Femur (tissue), 1 donor: ENCODE results near the gene COL5A3.
"Not testable (repeated sequence)": the region's sequence is repeated elsewhere in the genome, so short reads cannot be mapped to it uniquely, and the experiment has no call there.

Experiments used
- DNase-seq: peaks from one replicate; pipeline ENCODE4 v3.0.0-alpha.2; 2017

The COL5A3 gene

DNA sequence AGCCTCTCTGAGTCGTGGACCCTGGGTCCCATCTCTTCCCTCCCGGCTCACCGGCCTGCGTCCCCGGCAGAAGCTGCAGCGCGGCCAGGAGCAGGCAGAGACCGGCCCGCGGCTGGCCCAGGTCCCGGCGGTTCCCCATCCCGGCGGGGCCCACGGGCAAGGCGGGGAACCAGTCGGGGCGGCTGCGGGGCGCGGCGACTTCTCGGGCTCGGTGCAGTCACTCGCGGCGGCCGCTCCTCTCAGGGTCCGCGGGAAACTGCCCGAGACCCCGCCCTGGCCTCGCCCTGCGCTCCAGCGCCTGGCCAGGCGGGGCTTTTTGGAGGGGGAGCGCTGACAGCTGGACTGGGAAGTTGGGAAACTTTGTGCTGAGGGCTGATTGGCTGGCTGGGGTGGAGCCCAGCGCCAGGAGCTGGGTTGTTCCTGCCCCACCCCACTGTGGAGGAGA, at the start of gene COL5A3:
TSS of gene COL5A3 (minus strand) at position 258 of the 445 bp plus-strand sequence. CDS start at position 139, 119 bp downstream.
- DNase-seq = peak; percentile 80

DNA sequence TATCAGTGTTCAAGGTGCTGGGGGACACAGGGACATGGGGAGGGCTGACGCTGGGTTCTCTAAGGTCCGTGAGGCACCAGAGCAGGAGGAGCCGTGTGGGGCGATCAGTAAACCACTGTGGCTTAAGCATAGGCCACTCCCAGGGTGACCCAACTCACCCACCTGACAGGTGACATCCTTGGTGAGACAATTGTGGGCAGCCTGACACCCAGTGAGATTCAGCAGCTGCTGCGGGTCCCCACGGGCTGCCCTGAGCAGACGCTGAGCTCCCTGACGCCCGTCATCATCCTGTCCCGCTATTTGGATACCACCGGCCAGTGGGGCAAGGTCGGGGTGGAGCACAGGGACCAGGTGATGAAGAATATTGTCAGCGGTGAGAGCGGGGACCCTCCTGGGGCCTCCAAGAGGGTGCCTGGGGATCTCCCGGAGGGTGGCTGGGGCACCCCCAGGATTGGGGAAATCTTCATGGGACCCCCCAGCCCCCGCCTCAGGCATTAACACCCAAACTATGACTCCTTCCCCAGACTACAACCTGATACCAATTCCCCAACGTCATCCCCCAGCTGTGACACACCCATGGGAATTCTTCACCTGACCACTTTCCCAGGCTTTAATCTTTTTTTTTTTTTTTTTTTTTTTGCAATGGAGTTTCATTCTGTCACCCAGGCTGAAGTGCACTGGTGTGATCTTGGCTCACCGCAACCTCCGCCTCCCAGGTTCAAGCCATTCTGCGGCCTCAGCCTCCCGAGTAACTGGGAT, 42.5 kb upstream of the COL5A3 start:
- no peak for DNase-seq

DNA sequence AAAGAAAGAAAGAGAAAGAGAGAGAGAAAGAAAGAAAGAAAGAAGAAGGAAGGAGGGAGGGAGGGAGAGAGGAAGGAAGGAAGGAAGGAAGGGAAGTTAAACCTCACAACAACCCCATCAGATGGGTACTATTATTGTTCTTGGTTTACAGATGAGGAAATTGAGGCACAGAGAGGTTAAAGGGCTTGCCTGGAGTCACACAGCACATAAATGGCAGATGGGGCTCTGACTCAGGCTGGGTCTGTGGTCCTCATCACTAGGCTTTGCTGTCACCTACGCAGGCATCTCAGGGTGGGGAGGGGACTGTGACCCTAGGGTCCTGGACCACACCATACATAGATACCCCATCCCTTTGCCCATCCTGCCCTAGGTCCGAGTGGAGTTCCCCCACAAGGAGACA, 39.3 kb upstream of the COL5A3 start:
- no peak for DNase-seq

DNA sequence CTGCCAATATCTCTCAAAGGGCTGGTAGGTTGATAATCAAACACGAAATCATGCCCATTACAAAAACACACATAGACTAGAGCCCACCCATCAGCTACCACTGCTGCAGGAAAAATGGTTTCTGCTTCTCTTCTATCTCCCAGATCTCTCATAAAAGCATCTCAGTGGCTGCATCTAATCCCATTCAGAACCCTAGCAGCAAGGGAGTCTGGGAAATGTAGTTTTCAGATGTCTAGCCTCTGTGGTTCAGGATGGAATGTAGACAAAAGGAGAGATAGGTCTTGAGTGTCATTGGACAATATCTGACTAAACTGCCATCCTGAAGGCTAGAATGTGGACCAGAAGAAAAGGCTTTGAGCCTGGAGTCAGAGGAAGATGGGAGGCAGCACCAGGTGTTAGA, 35.1 kb upstream of the COL5A3 start:
- DNase-seq = no peak

DNA sequence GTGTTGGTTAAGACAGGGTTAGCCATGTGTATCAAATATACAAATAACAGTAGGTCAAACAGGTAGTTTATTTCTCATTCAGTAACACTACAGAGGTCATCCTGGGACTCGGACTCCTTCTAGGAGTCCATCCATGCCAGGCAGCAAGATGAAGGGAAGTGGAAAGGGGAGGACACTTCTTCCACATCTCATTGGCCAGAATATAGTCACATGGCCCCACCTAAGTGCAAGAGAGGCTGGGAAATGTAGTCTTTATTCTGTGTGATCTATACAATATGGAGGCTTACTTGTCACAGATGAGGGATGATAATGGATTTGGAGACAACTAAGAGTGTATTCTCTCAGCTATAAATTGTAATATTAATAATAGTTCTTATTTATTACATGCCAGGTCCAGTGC, 34.1 kb upstream of the COL5A3 start:
- DNase-seq = no peak

DNA sequence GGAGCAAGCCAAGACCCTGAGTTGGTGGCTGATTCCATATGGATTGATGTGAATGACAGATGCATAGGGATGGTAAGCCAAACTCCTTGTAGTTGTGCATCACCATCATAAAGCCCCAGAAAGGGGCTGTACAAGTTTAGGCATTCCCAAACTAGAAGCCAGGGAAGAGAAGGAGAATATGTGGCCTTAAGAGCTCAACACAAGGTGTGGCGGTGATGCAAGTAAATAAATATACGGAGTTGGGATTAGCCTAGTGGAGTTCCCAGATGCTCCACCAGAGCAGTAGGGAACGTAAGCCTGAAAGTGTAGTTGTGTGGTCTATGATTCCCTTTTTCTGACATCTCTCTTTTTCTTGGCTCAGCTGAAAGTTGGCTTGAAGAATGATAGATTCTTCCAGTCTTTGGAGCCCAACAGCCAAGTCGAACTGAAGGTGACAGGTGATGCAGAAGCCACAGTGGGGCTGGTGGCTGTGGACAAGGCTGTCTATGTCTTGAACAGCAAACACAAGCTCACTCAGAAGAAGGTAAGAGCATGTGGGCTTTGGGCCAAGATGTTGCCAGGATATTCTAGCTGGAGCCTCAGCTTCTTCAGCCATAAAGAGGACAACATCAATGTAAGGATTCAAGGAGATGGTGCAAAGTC, 33.1 kb upstream of the COL5A3 start:
- DNase-seq = no peak

DNA sequence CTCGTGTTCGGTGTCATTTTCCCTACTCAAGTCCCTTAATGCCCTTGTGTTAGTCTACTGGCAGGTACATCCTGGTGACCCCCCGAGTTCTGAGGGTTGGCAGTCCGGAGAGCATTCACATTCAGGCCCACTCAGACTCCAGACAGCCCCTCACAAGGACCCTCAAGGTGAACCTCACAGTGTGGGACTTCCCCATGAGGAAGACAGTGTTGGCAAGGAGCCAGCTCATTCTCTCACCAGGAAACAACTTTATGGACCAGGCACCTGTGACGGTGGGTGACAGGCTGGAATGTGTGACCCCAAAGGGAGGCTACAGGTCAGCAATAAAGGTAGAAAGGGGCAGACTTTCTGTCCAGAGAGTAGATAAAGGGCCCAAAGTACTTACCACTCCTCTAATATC, 27.5 kb upstream of the COL5A3 start:
- no peak for DNase-seq

DNA sequence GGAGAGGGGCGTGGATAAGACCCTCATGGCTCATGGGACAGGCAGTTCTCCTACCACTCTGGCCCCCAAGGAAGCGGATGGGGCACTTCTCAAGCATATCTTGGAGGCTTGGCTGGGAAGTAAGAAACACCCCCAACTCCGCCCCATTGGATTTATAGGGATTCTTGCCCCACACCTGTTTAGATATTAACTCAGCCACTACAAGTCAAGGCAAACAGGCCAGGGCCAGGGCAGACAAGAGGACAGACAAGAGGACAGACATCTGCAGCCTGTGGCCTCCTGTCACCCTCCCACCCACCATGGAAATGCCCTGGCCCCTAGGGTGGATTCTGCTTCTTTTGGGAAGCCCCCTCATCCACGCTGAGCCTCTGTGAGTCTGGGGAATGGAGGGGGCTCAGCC, 27.1 kb upstream of the COL5A3 start:
- no peak for DNase-seq

DNA sequence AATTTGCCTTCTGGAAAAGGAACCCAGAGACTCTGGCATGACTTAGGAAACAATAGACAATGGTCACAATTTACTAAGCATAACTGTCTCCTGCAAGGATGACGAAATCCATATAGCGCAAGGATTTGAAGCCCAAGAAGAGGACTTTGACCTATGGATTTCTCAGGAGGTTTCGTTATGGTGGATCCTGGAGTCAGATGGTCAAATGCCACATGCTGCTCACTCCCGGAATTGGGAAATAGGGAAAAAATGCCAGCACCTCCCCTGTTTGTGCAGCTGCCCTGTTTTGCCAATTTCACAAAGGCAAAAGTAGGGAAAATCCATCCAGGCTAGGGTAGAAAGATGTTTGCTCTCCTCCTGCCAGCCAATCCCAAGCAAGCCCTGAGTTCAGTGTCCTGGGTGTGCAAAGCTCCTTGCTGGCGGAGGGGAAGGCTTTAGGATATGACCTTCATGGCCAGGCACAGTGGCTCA, 26.3 kb upstream of the COL5A3 start:
- no peak for DNase-seq

DNA sequence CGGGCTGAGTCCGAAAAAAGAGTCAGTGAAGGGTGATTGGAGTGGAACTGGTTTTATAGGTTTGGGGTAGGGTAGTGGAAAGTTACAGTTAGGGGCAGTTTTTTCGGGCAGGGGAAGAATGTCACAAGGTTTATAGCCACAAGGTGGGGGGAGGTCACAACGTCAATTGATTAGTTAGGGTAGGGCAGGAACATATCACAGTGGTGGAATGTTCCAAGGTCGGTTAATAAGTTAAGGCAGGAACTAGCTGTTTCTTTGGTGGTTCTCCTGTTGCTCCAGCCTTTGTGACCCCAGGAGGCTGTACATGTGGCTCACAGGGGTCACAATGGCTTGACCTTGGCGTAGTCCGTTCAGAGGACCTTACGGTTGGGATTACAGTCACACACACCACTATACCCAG, 23.3 kb upstream of the COL5A3 start:
- no peak for DNase-seq

DNA sequence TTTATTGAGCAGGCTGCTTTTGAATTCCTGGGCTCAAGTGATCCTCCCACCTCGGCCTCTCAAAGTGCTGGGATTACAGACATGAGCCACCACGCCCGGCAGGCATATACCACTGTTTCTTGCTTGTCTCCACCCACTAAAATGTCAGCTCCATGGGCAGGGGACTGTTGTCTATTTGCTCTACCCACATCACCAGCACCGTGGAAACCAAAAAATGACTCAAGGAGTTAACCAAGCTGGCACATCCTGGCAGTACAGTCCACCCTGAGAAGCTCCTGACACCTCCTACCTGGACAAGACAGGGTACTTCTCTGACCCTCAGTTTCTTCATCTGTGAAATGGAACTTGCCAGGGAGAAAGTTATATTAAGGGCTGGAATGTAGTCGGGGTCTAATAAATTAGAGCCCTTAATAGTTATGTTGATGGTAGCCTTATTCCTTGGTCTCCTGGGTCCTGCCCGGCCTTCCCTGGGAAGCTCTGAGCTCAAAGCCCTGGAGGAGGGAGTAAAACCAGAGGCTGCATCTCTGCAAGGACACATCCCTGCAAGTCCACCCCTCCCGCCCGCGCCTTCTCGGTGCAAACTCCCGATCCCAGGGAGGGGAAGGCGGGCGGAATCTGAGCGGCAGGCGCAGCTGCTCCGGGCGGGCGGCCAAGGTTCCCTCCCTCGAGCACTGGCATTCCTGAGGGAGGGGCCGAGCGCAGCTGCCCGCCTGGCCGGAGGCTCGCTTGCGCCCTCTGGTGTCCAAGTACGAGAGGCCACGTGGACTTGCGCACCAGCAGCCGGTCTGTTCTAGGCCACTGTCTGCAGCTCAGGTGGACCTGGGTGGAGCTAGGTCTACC, 17.1 kb upstream of the COL5A3 start:
- DNase-seq = peak; percentile 97

DNA sequence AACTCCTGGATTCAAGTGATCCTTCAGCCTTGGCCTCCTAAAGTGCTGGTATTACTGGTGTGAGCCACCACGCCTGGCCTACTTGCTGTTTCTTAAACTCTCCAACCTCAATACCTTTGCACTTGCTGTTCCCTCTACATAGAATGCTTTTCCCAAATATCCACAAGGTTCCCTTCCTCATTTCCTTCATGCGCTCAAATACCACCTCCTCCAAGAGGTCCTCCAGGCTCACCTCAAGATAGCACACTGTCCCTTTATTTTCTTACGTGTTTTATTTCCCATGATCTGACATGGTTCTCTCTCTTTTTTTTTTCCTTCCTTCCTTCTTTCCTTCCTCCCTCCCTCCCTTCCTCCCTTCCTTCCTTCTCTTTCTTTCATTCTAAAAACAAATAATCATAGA, 16.4 kb upstream of the COL5A3 start:
- no peak for DNase-seq

DNA sequence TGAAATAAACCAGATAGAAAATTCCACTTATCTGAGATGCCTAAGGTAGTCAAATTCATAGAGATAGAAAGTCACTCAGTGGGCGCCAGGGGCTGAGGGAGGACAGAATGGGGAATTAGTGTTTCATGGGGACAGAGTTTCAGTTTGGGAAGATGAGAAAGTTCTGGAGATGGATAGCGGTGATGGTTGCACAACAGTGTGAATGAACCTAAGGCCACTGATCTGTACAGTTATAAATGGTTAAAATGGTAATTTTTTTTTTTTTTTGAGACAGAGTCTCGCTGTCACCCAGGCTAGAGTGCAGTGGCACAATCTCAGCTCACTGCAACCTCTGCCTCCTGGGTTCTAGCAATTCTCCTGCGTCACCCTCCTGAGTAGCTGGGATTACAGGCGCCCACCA, 12.8 kb upstream of the COL5A3 start:
- not testable (repeated sequence) for DNase-seq

DNA sequence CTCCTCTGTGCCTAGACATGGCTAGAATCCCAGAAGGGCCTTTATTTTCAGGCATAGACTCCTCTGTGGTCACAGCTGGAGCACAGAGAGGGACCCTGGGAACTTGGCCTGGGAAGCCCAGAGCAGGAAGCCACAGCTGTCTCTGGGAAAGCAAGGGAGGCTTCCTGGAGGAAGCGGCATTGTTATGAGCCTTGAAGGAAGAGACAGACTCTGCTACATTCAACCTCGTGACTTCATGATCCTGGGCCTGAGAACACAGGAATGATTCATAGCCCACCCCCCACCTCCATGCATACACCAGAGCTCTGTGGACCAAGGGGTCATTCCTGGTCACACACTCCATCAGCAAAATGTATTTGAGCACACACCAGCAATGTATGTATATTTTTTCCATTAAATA, 11.6 kb upstream of the COL5A3 start:
- DNase-seq = no peak

DNA sequence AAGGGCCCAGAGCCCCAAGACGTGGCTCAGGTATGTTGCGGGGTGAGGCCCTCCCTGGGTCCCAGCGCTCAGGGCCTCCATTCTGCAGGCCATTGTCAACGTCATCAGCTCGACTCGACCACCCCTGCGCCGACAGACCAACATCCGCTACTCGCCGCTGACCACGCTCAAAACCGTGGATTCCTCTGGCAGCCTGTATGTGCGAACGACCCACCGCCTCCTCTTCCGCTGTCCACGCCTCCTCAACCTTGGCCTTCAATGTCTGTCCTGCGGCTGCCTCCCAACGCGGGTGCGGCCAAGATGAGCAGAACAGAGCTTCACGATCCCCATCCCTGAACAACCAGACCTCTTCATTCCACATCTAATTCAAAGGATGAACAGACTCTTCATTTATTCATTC, 11.1 kb upstream of the COL5A3 start:
- no peak for DNase-seq

DNA sequence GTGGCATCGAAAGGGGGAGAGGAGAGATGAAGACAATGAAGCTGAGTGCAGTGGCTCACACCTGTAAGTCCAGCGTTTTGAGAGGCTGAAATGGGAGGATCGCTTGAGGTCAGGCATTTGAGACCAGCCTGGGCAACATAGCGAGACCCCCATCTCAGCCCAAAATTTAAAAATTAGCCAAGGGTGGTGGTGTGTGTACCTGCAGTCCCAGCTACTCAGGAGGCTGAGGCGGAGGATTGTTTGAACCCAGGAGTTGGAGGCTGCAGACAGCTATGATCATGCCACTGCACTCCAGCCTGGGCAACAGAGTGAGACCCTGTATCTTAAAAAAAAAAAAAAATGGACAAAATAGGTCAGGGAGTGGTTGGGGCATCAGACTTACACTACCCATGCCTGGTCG, 10.5 kb upstream of the COL5A3 start:
- DNase-seq = no peak

DNA sequence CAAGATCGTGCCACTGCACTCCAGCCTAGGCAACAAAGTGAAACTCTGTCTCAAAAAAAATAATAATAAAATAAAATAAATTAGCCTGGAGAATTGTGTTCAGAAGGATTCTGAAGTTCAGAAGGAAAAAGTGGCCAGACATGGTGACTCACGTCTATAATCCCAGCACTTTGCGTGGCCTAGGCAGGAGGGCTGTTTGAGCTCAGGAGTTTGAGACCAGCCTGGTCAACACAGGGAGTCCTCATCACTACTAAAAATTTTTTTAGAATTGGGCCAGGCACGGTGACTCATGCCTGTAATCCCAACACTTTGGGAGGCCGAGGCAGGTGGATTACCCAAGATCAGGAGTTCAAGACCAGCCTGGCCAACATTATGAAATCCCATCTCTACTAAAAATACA, 8.9 kb upstream of the COL5A3 start:
- no peak for DNase-seq

DNA sequence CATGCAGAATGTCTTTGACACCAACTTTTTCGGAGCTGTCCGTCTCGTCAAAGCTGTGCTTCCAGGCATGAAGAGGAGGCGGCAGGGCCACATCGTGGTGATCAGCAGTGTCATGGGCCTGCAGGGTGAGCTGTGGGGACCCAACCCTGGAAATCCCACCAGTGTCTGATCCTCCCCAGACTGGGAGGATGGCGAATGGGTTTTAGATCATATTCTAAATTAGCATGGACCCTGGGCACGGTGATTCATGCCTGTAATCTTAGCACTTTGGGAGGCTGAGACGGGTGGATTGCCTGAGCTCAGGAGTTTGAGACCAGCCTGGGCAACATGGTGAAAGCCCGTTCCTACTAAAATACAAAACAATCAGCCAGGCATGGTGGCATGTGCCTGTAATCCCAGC, 8.5 kb upstream of the COL5A3 start:
- no peak for DNase-seq

DNA sequence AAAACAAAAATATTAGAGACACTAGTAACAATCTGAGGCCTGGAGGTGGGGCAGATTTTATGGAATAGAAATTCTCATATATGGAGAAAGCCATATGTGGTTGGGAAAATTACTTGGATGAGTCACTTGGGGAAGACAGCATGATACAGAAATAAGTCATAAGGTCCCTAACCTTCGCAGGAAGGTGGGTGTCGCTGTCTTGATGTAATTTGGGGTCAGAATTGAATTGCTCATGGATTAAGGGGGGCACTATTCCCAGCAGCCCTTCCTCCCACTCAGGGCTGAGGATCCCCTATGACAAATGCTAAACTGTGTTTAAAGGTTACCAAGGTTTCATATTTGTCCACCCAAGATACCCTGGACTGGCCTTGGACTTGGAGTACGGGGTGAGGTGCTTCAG, 8.0 kb upstream of the COL5A3 start:
- no peak for DNase-seq

DNA sequence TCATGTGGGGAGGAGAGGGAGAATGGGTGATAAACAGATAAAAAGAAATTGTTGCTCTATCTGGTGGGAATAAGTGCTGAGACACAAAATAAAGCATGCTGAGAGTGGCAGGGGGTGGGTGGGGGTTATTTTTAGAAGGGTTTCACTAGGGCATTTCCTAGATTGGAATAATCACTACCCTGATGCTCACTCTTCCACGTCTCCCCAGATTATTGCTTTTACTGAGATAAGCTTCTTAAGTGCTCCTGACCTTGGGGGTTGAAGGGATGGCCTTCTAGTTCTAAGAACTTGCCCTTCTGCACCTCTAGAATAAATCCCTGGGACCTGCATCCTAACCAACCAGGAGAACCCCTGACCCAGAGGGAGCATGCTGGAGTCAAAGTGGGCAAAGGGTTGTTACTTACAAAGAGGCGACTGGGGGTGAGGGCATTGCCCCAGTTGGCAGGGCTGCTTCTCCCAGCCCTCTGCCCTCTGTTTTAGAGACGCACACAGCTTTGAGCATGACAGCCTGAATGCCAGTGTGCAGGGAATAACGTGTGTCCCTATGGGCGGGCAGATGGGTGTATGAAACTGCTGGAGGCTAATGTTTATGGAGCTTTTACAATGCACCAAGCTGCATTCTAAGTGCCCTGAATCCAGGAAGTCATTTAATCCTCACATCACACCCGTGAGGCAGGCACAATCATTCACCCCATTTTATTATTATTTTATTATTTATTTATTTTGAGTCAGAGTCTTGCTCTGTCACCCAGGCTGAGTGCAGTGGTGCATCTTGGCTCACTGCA, 3.7 kb upstream of the COL5A3 start:
- no peak for DNase-seq

DNA sequence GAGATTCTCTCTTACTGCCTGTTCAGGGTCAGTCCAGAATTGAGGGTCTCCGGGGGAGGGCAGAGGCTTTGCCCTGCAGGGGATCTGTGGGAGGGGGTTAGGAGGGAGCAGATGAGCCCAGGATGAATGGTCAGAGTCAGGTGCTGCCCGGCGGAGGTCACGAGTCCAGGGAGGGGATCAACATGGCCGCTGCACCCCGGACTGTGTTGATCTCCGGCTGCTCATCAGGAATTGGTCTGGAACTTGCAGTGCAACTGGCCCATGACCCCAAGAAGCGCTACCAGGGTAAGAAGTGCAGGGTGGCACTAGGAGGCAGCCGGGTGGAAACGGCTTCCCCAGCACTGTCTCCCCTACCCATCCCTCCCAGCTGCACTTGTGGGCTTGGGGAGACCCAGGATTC, 3.0 kb upstream of the COL5A3 start, which contains the start of gene RDH8:
TSS of gene RDH8 (plus strand) at position 168 of the 400 bp plus-strand sequence. CDS start at position 183, 15 bp downstream.
- DNase-seq = no peak

DNA sequence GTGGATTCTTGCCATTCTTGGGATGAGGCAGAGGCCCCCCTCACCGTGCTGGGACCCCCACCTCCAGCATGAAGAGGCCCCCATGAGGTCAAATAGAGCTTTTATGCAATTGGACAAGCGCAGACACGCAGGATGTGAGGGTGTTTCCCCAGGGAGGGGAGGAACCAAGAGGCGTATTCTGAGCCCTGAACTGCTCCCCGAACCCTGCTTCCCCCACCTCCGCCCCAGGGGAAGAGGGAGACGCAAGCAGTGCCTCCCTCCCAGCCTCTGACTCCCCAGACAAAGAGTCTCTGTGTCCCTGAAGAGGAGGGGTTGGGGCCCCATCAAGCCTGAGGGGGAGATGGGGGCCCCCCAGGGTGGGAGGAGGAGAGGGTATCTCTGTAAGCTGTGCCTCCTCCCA, 1.7 kb upstream of the COL5A3 start:
- DNase-seq = peak; percentile 31

DNA sequence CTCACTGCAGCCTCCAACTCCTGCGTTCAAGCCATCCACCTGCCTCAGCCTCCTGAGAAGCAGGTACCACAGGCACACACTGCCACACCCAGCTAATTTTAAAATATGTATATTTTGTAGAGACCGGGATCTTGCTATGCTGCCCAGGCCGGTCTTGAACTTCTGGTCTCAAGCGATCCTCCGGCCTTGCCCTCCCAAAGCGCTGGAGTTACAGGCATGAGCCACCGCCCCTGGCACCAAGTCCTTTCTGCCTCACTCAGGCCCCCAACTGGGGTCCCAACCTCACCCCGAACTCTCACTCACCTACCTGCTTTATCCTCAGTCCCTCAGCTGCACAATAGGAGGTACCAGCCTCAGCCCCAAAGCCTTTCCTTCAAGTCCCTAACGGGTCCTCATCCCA, 635 bp upstream of the COL5A3 start:
- no peak for DNase-seq
